SK-N-SH (cell line): Measurements from ENCODE around the gene KMT2E. TPM values are rescaled to one million over a fixed set of nuclear protein-coding genes. Genes with fewer than 3 reads are reported as not detected.
A peak's percentile ranks its signal among the peaks of the same experiment; 100 is the strongest.

Experiments used
- ELF1 ChIP-seq: IDR thresholded peaks from 2 replicates; pipeline ENCODE4 v1.4.0; 2012
- FOSL2 ChIP-seq: IDR thresholded peaks from 2 replicates; pipeline ENCODE4 v1.4.0; 2012; ENCODE audit warnings: low read depth, mild to moderate bottlenecking, moderate library complexity, borderline replicate concordance
- GATA2 ChIP-seq: sonication (generic); formaldehyde crosslinking; IDR thresholded peaks from 2 replicates; pipeline ENCODE4 v1.5.0; 2020; ENCODE audit warnings: mild to moderate bottlenecking, missing genetic modification reagents
- IRF3 ChIP-seq: fragments of 150-350 bp; IDR thresholded peaks from 2 replicates; pipeline ENCODE4 v1.6.1; 2016; ENCODE audit warnings: mild to moderate bottlenecking, low read depth, low read length
- JUND ChIP-seq: IDR thresholded peaks from 2 replicates; pipeline ENCODE4 v1.4.0; 2012
- NRF1 ChIP-seq: IDR thresholded peaks from 2 replicates; pipeline ENCODE4 v1.6.1; 2012; ENCODE audit warnings: low read depth, mild to moderate bottlenecking, low read length
- RAD21 ChIP-seq: IDR thresholded peaks from 2 replicates; pipeline ENCODE4 v1.6.1; 2012; ENCODE audit warnings: mild to moderate bottlenecking, low read length
- SMC3 ChIP-seq: IDR thresholded peaks from 2 replicates; pipeline ENCODE4 v1.6.1; 2012; ENCODE audit warnings: low read depth, low read length, improper control_type of control experiment
- USF1 ChIP-seq: IDR thresholded peaks from 2 replicates; pipeline ENCODE4 v1.4.0; 2012; ENCODE audit warnings: low read depth, borderline replicate concordance
- polyA plus RNA-seq, 3 experiments: library from polyadenylated mRNA; depleted of rRNA; stranded (reverse); fragments of >200 nt; gene quantifications; 2 replicates each; pipeline ENCODE4 v1.2.3, GENCODE V29; 2012
- TF ChIP-seq, protein P1 (sequence below): IDR thresholded peaks from 2 replicates; pipeline ENCODE4 v1.6.1; 2012; ENCODE audit warnings: mild to moderate bottlenecking, low read depth, low read length, moderate library complexity
- TF ChIP-seq, protein P2 (sequence below): fragments of 200-600 bp; sonication (generic); IDR thresholded peaks from 2 replicates; pipeline ENCODE4 v1.6.1; 2017; ENCODE audit warnings: antibody characterized with exemption, mild to moderate bottlenecking, moderate library complexity

Gene KMT2E
- polyA plus RNA-seq, 1 of the 3 experiments (the other 2 are of a cell fraction) = 6.4 TPM

DNA sequence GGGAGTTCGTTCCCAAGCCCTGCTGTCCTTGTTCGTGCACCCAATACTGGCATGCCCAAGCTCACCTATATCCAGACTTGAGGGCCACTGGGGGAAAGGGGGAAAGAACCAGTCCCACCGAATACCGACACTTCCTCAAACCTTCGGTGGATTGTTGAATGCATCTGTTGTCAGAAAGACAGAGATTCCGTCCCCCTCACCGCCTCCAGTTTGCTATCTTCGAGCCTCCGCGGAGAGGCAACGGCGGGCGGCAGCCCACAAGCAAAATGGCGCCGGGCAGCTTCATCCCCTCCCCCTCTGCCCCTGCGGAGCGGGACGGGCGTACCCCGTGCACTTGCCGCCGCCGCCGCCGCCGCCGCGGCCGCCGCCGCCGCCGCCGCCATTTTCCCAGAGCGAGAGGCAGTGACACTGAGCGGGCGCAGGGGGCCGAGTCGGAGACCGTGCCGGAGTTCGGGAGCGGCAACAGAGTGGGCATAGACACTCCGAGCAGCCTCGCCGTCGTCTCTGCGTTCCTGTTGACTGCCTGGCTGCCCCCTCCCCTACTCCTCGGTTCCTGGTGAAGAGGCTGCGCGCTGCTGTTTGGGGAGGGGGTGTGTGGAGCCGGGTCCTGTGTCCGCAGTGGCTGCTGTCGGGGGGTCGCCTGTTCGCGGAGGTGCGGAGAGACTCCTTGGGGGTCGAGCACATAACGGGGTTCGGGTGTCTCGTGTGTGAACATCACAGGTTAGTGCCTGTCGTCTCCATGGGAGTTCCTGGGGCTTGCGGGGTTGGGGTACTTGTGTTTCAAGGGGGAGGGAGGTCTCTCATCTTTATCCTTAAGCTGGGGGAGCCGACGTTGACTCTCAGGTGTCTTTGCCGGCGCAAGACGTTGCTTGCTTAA lies at the start of gene KMT2E (continued):
- TF ChIP-seq FOSL2 (no peak), GATA2 (CRISPR knock-in tag) (no peak), SMC3 (0 out of 2 replicates have a peak, but pooled peaks have one; percentile 15), JUND (no peak), NRF1 (no peak), RAD21 (no peak), ELF1 (no peak), IRF3 (no peak), USF1 (peak; percentile 21; the same call in 1 of the 2 replicates)
- TF ChIP-seq, protein P1, sequence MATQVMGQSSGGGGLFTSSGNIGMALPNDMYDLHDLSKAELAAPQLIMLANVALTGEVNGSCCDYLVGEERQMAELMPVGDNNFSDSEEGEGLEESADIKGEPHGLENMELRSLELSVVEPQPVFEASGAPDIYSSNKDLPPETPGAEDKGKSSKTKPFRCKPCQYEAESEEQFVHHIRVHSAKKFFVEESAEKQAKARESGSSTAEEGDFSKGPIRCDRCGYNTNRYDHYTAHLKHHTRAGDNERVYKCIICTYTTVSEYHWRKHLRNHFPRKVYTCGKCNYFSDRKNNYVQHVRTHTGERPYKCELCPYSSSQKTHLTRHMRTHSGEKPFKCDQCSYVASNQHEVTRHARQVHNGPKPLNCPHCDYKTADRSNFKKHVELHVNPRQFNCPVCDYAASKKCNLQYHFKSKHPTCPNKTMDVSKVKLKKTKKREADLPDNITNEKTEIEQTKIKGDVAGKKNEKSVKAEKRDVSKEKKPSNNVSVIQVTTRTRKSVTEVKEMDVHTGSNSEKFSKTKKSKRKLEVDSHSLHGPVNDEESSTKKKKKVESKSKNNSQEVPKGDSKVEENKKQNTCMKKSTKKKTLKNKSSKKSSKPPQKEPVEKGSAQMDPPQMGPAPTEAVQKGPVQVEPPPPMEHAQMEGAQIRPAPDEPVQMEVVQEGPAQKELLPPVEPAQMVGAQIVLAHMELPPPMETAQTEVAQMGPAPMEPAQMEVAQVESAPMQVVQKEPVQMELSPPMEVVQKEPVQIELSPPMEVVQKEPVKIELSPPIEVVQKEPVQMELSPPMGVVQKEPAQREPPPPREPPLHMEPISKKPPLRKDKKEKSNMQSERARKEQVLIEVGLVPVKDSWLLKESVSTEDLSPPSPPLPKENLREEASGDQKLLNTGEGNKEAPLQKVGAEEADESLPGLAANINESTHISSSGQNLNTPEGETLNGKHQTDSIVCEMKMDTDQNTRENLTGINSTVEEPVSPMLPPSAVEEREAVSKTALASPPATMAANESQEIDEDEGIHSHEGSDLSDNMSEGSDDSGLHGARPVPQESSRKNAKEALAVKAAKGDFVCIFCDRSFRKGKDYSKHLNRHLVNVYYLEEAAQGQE = peak; percentile 62; the same call in 1 of the 2 replicates
- TF ChIP-seq, protein P2, sequence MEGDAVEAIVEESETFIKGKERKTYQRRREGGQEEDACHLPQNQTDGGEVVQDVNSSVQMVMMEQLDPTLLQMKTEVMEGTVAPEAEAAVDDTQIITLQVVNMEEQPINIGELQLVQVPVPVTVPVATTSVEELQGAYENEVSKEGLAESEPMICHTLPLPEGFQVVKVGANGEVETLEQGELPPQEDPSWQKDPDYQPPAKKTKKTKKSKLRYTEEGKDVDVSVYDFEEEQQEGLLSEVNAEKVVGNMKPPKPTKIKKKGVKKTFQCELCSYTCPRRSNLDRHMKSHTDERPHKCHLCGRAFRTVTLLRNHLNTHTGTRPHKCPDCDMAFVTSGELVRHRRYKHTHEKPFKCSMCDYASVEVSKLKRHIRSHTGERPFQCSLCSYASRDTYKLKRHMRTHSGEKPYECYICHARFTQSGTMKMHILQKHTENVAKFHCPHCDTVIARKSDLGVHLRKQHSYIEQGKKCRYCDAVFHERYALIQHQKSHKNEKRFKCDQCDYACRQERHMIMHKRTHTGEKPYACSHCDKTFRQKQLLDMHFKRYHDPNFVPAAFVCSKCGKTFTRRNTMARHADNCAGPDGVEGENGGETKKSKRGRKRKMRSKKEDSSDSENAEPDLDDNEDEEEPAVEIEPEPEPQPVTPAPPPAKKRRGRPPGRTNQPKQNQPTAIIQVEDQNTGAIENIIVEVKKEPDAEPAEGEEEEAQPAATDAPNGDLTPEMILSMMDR = peak; percentile 2; the same call in 1 of the 2 replicates
